ENCODE data around the gene GDPD5.

GDPD5 gene

GRCh38 chr11:75492181-75492820 lies 33.4 kb downstream of the GDPD5 start:
- DNase-seq (ENCODE audit: low read depth): peak; percentile 39

DNA sequence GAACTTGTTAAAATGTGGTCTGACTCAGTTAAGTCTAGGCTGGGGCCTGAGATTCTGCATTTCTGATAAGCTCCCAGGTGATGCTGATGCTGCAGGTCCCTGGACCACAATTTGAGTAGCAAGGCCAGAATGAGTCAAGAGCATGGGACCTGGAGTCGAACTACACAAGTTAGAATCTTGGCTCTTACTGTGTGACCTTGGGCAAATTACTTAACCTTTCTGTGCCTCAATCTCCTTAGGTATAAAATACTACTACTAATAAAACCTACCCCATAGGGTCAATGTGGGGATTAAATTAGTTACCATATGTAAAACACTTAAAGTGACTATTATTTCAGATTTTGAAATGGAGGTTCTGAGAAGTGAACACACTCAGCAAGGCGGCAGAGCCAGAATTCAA lies 34.3 kb downstream of the GDPD5 start:
- DNase-seq (ENCODE audit: low read depth): no peak

DNA sequence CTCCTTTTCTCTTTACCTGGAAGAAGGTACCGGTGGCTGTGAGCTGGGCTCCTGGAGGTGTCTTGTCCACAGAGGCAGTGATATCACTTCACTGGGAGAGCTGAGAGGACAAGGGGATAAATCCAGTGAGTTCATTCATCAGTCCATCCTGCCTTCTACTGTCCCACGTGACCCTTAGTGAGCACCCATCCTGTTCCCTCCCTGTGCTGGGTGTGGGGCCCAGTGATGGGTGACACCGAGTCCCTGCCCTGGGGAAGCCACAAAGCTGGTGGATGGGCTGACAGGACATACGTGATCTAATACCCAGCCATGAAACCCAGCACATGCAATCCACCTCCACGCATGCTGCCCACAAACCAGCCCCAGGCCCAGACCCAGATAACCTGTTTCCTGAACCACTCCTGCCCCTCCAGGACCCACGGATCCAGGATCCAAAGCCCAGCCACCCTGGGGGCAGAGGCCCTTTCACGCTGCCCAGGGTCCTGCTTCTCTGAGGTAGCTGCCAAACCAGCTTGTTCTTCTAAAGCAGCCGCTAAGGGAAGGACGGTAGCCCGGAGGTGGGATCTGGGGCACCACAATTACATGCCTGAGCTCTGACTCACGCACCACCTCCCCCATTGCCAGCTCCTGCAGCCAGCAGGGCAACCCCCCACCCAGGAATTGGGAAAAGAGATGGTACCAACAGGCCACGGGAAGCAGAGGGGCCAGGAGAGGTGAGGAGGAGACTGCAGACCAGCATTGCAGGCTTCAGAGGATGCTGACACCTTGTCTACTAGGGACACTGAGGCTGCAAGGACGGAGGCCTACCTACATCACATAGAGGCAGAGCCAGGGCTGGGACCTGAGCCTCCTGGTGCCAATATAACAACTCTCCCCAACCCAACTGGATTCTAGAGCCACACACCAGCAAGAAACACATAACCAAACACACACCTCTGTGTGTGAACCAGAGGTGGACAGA lies 35.2 kb downstream of the GDPD5 start:
- peak; percentile 23 for DNase-seq (ENCODE audit: low read depth)

GRCh38 chr11:75487365-75487764 lies 38.4 kb downstream of the GDPD5 start:
- no peak for DNase-seq (ENCODE audit: low read depth)

GRCh38 chr11:75485742-75486141 lies 40.0 kb downstream of the GDPD5 start:
- no peak for DNase-seq (ENCODE audit: low read depth)

DNA sequence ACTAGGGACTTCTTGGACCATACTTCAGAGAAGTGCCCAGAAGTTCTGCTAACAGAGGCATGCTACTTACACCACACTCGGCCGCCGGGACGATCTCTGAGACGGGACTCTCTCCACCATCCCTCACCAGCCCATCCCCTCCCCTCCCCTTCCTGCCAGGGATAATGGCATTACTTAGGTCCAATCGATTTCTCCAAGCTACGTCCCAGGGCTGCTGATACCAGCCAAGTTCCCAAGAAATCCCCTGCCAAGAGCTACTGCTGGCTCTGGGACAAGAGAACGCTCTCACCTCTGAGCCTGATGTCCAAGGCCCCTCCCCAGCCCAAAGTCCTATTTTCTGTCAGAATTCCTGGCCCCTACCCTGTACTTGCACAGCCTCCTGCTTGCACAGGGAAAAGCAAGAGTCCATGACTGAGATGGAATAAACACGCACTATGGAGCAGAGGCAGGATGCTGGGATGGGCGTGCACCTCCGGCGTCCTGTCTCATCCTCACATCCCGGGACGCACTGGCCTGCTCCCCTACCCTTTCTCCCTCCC lies 42.7 kb downstream of the GDPD5 start:
- DNase-seq (ENCODE audit: low read depth): no peak

- no peak for DNase-seq (ENCODE audit: low read depth)
Observed at GRCh38 chr11:75481922-75482606, 43.7 kb downstream of the GDPD5 start.

DNA sequence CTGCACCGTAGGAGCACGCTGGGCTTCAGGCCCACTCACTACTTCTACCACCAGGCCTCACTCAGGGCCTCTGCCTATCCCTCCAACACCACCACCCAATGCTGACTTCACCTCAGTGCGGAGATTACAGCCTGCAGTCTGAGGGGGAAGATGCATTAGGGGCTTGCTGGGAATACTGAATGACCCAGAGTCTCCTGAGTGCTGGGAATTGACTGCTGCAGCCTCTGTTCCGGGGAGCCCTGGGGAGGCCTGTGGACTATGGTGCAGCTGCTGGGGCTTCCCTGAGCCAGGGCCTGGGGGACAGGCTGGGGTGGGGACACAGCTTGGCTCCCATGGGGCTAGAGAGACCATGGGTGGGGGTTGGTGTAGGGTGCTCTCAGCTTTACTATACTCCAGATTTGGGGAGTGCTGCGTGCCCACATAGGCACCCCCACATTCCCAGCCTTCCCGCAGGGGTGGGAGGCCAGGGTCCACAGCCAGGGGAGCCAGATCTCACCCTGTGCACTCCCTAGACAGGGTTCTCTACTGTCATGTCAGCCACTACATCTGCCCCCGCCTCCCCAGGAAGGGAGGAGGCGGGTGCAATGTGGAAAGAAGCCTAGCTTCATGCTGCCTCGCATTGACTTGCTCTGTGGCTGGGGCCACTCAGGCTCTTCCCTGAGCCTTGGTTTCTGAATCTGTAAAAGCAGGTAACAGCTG lies 44.4 kb downstream of the GDPD5 start:
- no peak for DNase-seq (ENCODE audit: low read depth)

DNA sequence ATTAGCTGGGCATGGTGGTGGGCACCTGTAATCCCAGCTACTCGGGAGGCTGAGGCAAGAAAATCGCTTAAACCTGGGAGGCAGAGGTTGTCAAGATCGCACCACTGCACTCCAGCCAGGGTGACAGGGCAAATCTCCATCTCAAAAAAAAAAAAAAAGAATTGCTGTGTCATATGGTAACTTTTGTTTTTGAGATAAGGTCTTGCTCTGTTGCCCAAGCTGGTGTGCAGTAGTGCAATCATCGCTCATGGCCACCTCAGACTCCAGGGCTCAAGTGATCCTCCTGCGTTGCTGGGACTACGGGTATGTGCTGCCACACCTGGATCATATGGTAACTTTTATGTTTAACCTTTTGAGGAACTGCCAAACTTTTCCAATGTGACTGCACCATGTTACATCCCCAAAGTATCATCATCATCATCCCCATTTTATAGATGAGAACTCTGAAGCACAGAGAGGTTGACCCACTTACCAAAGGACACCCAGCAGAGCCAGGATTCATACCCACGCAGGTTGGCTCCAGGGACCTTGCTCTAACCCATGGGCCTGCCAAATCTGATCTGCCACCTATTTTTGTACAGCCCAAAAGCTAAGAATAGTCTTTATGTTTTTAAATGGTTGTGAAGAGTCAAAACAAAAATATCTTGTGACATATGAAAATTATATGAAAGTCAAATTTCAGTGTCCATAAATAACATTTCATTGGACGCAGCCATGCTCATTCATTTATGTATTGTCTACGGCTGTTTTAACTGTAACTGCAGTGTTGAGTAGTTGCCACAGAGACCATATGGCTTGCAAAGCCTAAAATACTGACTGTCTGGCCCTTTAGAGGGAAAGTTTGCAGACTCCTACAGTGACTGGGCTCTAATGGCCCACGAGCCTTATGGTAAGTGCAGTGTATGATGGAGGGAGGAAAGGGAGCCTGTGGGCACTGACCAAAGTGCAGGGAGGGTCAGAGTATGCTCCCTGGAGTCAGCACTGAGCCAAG lies 45.3 kb downstream of the GDPD5 start:
- no peak for DNase-seq (ENCODE audit: low read depth)

DNA sequence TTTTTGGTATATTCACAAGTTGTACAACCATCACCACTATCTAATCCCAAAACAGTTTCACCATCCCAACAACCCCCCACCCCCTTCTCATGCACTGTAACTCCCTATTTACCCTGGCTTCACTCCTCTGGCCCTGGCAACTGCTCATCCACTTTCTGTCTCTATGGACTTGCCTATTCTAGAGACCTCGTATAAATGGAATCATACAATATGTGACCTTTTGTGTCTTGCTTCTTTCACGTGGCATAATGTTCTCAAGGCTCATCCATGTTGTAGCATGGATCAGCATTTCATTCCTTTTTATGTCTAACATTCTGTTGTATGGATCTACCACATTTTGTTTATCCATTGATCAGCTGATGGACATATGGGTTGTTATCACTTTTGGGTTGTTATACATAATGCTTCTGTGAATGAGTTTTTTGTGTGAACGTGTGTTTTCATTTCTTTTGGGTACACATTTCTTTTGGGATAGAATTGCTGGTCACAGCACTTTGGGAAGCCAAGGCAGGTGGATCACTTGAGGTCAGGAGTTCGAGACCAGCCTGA lies 46.1 kb downstream of the GDPD5 start:
- DNase-seq (ENCODE audit: low read depth): no peak

GRCh38 chr11:75478783-75479596 lies 46.8 kb downstream of the GDPD5 start:
- DNase-seq (ENCODE audit: low read depth): no peak

DNA sequence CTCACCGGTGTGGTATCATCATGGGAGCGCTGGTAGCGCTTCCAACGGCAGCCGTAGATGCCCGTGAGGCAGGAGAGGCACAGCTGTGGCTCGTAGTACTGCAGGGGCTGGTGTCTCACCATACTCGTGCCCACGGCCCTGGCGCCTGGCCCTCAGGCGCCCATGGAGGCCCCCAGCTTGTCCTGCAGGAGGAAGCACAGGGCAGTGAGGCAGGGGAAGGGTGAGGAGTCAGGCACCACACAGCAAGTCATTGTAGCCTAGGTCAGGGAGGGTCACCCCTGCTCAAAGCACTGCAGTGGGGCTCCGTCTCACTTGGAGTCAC lies 48.2 kb downstream of the GDPD5 start:
- no peak for DNase-seq (ENCODE audit: low read depth)

- peak; percentile 12 for DNase-seq (ENCODE audit: low read depth)
Observed at GRCh38 chr11:75476739-75477613, 48.8 kb downstream of the GDPD5 start.

DNA sequence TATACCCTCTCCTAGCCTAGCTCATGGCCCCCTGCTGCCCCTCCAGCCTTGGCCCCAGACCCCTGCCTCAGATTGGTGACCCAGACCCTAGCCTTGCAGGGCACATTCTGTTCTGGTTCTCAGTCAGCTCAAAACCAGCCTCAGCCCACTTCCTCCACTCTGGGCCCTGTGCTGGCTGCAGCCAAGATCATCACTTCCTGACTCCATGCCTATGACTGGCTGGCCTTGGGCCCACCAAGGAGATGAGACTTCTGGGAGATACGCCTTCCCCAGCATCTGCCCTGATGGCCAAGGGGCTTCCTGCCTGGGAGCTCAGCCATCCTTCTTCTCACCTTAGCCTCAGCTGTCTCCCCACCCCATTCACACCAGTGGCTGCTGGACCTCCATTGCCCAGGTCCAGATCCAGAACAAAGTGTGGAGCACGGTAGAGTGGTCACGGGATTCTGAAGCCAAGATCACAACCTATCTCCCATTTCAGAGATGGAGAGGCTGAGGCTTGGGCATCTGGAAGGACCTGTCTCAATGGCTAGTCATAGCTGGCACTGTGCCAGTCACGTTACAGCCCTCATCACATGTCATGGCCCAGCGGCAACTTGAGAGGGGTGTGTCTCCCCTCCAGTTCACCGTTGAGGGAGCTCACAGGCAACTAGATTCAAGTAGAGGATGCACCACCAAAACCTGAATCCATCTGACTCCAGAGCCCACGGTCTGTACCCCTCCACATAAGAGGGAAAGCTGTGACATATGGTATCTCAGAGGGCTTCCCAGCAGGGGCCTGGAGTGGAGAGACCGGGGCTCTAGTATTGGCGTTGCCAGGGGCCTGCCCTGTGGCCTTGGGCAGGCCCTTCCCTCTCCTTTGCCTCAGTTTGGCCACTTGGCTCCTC lies 49.7 kb downstream of the GDPD5 start:
- peak; percentile 69 for DNase-seq (ENCODE audit: low read depth)

GRCh38 chr11:75474878-75475766 lies 50.6 kb downstream of the GDPD5 start:
- DNase-seq (ENCODE audit: low read depth): peak; percentile 77

DNA sequence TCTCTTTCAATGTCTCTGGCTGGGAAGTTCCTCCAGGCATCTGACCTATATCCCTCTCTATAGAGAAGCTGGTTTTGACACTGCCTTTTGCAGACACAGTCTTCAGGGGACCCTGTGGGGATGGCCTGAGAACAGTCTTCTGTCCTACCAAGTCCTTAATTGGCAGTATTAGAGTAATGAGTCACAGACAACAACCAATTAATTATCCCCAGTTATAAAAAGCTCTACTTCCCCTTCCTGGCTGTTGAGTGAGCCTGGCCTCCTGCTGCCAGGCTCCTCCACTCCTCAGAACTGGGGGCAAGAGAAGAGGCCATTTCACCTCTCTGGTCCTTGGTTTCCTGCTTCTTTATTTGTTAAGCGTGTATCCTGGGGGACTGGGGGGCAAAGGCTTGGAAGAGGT lies 51.5 kb downstream of the GDPD5 start:
- DNase-seq (ENCODE audit: low read depth): no peak

DNA sequence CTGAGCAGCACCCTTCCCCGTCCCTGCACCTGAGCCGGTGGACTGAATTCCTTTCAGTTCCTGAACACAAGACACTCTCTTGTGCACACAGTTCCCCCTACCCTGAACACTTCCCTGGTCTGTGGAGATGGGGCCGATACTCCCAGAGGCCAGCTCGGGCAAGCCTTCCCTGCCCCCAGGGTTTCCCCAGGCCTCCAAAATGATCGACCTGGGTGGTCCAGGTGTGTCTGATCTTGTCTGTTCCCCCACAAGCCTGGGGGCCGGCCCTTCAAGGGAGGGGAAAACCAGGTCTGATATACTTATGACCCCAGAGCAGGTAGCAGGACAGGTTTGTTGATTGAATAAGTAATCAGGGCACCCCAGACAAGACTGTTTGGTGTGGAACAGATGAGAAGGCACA lies 52.1 kb downstream of the GDPD5 start:
- DNase-seq (ENCODE audit: low read depth): no peak

Measured in iris pigment epithelial cell (primary cell).